ENCODE results near the gene HTRA2.

GRCh38 chr2:74501335-74502071 is 28.2 kb upstream of the HTRA2 start:
- TF ChIP-seq CTCF (IDR thresholded peaks at IDR 0.05) (no peak), POLR2A (IDR thresholded peaks at IDR 0.05) (no peak)
